Spleen (tissue), 7 donors: Measurements from ENCODE around the gene NKAIN2.

Source experiments
- POLR2A ChIP-seq, 3 donors: fragments of 450-650 bp; IDR thresholded peaks; one replicate each; pipeline ENCODE4 v1.5.1; 2017; ENCODE audit warnings: antibody characterized with exemption in 3 of 3, mild to moderate bottlenecking in 1 of 3
- TF ChIP-seq, protein P1 (sequence below), 11 experiments: fragments of 200-600 bp in 7 of 11; fragments of 450-650 bp in 4 of 11; sonication (generic) in 4 of 11; IDR thresholded peaks in 8 of 11; conservative IDR thresholded peaks in 3 of 11; 1 replicate in 7 of 11; 2 replicates in 4 of 11; pipeline versions ENCODE4 v1.4.0 to v1.8.0; 2016 to 2021; ENCODE audit warnings: antibody characterized with exemption in 11 of 11, inconsistent platforms in 4 of 11, mild to moderate bottlenecking in 1 of 11
- donor health status: DM: no; HTN: no; CAD: no; lungs with moderate emphysema.
- donor health status: DM: no; HTN: no; CAD: no.
- donor health status: DM: no; HTN: no; CAD: no.

DNA sequence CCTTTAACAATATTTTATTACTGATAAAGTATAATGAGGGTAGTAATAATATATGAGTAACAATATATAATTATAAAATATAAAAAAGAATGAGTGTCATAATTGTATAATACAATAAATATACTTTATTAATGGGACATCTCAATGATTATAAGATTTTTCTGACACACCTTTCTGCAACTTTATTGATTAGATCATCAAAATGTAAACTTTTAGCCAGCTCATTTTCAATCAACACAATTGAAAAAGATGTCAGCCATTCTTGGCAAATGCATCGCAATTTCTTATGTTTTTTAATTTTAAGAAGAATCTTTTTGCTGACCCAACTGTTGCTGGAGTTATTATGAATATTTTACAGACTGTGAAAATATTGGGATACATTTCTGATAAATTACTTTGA, 1026.2 kb downstream of the NKAIN2 start:
- TF ChIP-seq, protein P1, sequence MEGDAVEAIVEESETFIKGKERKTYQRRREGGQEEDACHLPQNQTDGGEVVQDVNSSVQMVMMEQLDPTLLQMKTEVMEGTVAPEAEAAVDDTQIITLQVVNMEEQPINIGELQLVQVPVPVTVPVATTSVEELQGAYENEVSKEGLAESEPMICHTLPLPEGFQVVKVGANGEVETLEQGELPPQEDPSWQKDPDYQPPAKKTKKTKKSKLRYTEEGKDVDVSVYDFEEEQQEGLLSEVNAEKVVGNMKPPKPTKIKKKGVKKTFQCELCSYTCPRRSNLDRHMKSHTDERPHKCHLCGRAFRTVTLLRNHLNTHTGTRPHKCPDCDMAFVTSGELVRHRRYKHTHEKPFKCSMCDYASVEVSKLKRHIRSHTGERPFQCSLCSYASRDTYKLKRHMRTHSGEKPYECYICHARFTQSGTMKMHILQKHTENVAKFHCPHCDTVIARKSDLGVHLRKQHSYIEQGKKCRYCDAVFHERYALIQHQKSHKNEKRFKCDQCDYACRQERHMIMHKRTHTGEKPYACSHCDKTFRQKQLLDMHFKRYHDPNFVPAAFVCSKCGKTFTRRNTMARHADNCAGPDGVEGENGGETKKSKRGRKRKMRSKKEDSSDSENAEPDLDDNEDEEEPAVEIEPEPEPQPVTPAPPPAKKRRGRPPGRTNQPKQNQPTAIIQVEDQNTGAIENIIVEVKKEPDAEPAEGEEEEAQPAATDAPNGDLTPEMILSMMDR (IDR thresholded peaks at IDR 0.05 in 8 of 11, conservative IDR thresholded peaks at IDR 0.05 in 3 of 11): no peak
- TF ChIP-seq POLR2A (IDR thresholded peaks at IDR 0.05): no peak
